K562 (cell line): ENCODE results near the gene ELMO1. TPM values are rescaled to one million over a fixed set of nuclear protein-coding genes. Genes with fewer than 3 reads are reported as not detected.

Source experiments
- DMBX1 ChIP-seq: fragments of 250-450 bp; sonication (Bioruptor Pico); IDR thresholded peaks from 2 replicates; pipeline ENCODE4 v1.8.0; 2022; ENCODE audit warnings: inconsistent platforms, mild to moderate bottlenecking, moderate library complexity, borderline replicate concordance
- GTF2E2 ChIP-seq: fragments of 200-800 bp; sonication (Bioruptor generic); IDR thresholded peaks from 2 replicates; pipeline ENCODE4 v1.6.1; 2016; ENCODE audit warnings: missing genetic modification characterization, missing compliant biosample characterization
- NELFE ChIP-seq: IDR thresholded peaks from 2 replicates; pipeline ENCODE4 v1.6.1; 2011; ENCODE audit warnings: mild to moderate bottlenecking; ENCODE audit not compliant: insufficient read depth, insufficient read length
- PHF21A ChIP-seq: fragments of 450-650 bp; IDR thresholded peaks from 2 replicates; pipeline ENCODE4 v1.6.1; 2017; ENCODE audit warnings: low read depth, borderline replicate concordance
- SIX5 ChIP-seq, 2 experiments: IDR thresholded peaks; 2 replicates each; pipeline ENCODE4 v1.6.1; 2011; ENCODE audit warnings: low read length in 2 of 2, borderline replicate concordance in 1 of 2, low read depth in 1 of 2, mild to moderate bottlenecking in 1 of 2, moderate library complexity in 1 of 2; ENCODE audit not compliant: insufficient read depth in 1 of 2
- SRSF7 ChIP-seq: fragments of 200-400 bp; formaldehyde crosslinking; optimal IDR thresholded peaks from 2 replicates; pipeline ENCODE3; 2017; ENCODE audit warnings: mild to moderate bottlenecking, low read depth, low read length
- ZC3H11A ChIP-seq: IDR thresholded peaks from 2 replicates; pipeline ENCODE4 v1.6.1; 2012; ENCODE audit warnings: low read depth, low read length, improper control_type of control experiment
- polyA plus RNA-seq, 8 experiments: library from polyadenylated mRNA; depleted of rRNA in 4 of 8; stranded (reverse) in 5 of 8; unstranded in 3 of 8; fragments of >200 nt; fragmentation: Nextera tagmentation in 2 of 8; fragmentation: Illumina TruSeq in 1 of 8; extraction: Ambion mirVana in 2 of 8; extraction: Trizol in 1 of 8; gene quantifications; 2 replicates each; pipeline versions ENCODE4 v1.2.1 to v1.2.3, GENCODE V29; 2011 to 2014; ENCODE audit warnings: inconsistent platforms in 1 of 8, missing spikeins in 1 of 8
- total RNA-seq, 7 experiments: library from RNA; depleted of rRNA in 6 of 7; stranded (reverse); fragments of >200 nt in 6 of 7; fragmentation: Illumina TruSeq in 2 of 7; extraction: Trizol in 2 of 7; gene quantifications; 2 replicates each; pipeline versions ENCODE4 v1.2.1 to v1.2.3, GENCODE V29; 2011 to 2021; ENCODE audit warnings: low replicate concordance in 1 of 7
- TF ChIP-seq, protein P1 (sequence below), 2 experiments: fragments of 450-650 bp in 1 of 2; sonication (generic) in 1 of 2; formaldehyde crosslinking in 1 of 2; IDR thresholded peaks; 2 replicates each; pipeline versions ENCODE4 v1.7.1 to v1.9.0; 2016 to 2022; ENCODE audit warnings: inconsistent platforms in 1 of 2, mild to moderate bottlenecking in 1 of 2, missing genetic modification reagents in 1 of 2

The ELMO1 gene
- total and polyA plus RNA-seq, 9 of the 15 experiments (the other 6 are each of a cell fraction or from before 2014, with no cell fraction given) = 0.36 to 7.2 (median 3.6) TPM

DNA sequence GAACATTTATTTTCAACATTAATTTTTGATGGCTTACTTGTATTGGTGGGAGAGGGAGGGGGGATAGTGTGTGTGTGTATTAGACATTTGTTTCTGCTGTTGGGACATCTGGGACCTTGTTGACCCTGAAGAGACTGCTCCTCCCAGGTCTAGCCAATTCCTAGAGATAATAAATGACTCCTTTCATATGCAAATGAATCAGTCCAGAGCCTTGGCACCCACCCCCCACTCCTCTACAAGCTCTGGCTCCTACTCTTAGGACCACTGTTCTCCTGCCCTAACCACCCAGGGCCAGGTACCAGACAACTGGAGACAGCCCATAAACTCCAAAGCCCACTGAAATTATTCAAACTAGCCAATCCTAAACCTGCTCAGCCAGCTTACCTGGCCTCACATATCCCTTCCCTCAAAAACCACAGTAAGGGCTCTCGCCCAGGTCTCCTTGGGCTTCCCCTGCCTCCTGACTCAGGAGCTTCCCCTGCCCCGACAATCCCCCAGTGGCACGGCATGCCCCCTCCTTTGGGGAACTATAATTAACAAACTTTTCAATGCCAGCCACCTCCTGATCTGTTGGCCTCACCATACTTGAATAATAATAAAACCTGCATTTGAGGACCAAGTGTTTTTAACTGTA, 233.3 kb downstream of the ELMO1 start (continued):
- TF ChIP-seq SRSF7 (no peak), ZC3H11A (no peak), SIX5 (IDR thresholded peaks at IDR 0.05; ENCODE audit: borderline replicate concordance in 1 of 2, insufficient read depth in 1 of 2, low read depth in 1 of 2, low read length in 2 of 2) (no peak), NELFE (no peak), DMBX1 (no peak), GTF2E2 (tag) (no peak), PHF21A (no peak)
- TF ChIP-seq, protein P1, sequence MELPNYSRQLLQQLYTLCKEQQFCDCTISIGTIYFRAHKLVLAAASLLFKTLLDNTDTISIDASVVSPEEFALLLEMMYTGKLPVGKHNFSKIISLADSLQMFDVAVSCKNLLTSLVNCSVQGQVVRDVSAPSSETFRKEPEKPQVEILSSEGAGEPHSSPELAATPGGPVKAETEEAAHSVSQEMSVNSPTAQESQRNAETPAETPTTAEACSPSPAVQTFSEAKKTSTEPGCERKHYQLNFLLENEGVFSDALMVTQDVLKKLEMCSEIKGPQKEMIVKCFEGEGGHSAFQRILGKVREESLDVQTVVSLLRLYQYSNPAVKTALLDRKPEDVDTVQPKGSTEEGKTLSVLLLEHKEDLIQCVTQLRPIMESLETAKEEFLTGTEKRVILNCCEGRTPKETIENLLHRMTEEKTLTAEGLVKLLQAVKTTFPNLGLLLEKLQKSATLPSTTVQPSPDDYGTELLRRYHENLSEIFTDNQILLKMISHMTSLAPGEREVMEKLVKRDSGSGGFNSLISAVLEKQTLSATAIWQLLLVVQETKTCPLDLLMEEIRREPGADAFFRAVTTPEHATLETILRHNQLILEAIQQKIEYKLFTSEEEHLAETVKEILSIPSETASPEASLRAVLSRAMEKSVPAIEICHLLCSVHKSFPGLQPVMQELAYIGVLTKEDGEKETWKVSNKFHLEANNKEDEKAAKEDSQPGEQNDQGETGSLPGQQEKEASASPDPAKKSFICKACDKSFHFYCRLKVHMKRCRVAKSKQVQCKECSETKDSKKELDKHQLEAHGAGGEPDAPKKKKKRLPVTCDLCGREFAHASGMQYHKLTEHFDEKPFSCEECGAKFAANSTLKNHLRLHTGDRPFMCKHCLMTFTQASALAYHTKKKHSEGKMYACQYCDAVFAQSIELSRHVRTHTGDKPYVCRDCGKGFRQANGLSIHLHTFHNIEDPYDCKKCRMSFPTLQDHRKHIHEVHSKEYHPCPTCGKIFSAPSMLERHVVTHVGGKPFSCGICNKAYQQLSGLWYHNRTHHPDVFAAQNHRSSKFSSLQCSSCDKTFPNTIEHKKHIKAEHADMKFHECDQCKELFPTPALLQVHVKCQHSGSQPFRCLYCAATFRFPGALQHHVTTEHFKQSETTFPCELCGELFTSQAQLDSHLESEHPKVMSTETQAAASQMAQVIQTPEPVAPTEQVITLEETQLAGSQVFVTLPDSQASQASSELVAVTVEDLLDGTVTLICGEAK (IDR thresholded peaks at IDR 0.05) = no peak
- TF ChIP-seq, protein P1 (CRISPR knock-in tag; IDR thresholded peaks at IDR 0.05) = no peak
